GM21619 (cell line): ENCODE results near the gene CYSRT1.
"Not testable (repeated sequence)": the region's sequence is repeated elsewhere in the genome, so short reads cannot be mapped to it uniquely, and the experiment has no call there.

ENCODE experiments used
- ATAC-seq: cut with Tn5 transposase; IDR thresholded peaks from one replicate; pipeline ENCODE4 v1.9.1; 2021; ENCODE audit not compliant: unreplicated experiment

The CYSRT1 gene

DNA sequence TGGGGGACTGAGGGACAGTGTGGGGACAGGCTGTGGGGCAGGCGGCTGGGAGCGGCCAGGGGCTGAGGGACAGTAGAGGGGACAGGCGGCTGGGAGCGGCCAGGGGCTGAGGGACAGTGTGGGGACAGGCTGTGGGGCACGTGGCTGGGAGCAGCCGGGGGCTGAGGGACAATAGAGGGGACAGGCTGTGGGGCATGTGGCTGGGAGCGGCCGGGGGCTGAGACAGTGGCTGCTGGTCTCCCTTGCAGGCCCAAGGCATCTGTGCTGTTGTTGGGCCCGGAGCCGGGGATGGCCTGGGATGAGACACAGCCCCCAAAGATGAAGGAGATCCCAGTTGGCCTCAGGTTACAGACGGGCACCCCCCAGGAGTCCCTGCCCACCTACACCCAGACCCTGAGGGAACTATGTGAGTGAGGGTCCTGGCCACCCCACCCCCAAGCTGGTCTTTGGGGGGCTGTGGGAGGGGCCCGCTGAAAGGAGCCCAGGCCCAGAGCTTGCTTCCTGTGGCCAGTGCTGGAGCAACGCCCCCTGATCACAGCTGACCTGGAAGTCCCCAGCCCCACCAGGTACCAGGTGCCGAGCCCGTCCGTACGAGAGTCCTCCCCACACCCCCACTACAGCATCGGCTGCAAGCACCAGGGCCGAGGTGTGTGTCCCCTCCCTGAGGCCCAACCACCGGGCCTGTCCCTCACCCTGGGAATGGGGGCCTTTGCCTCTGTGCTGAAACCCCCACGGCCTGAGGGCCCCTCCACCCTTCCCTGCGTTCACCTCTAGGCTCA, 26.7 kb downstream of the CYSRT1 start:
- ATAC-seq, result no peak

DNA sequence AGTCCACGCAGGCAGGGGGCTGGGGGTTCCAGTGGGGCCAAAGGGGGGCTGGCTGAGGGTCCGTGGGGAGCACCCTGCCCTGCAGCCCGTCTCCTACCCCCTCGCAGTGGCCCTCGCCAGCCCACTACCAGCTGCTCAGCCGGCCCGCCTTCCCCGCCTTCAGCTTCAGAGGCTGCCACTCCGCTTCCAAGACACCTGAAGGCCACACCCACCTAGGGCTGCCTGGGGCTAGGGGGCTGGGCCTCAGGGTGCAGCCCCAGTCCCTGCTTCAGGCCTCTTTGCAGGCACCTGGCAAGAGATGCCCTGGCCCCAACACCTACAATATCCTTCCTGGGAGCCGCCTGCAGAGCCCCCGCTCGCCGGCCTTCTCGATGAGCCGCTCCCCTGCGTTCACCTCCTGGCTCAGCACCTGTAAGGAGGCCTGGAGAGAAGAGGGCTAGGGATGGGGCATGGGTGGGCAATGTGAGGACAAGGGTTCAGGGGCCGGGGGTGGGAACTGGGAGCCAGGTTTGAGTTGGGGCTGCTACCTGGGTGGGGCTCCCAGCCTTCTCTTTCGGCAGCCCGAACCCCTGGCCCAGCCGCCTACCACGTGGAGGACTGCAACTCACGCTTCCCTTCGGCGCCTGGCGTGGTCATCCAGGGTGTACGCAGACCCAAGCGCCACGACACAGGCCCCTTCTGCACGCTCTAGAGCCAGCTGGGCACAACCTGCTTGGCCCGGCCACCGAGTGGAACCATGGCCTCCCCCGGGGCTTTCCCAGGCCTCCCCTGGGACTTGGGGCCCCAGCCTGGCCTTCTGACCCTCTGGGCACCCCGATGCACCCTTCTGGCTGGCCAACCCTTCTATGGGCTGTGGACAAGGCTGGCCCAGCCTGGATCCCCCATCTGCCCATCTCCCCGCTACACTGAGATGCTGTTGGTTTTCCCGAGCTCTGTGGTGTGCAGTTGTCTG, 27.9 kb downstream of the CYSRT1 start:
- no peak for ATAC-seq

DNA sequence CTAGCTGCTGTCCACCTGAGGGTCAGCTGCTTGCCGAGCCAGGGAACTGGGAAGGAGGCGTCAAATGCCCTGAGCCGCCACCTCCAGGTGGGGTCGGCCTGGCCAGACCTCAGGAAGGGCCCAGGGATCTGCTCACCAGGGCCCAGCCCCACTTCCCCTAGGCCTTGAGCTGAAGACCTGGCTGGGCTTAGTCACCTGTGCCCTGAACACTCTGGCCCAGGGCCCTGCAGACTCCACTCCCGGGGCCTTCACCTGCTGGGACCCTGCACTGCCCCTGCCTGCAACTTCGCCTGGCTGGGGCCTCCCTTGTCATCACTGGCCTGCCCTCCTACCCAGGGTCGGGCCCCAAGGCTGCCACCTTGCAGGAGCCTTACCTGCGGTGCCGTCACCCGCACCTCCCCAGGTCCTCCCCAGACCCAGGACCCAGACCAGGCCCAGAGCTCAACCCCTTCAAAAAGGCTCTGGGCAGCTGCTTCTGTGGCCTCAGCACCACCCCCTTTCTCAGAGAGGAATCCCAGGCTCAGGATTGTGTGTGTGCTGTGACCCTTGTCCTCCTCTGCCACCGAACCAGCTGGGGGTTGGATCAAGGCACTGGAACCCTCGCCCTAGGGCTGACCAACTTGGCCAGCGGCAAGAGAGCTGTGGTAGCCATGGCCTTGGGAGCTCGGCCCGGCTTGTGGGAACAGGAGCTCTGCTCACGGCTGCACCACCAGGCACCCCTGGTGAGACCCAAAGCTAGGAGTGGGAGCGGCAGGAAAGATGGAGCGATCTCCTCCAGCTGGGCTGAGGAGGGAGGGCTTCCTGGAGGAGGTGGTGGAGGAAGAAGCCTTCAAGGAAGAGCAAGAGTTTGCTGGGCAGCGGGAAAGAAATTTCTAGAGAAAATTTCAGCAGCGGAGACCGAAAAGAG, 29.0 kb downstream of the CYSRT1 start:
- no peak for ATAC-seq

DNA sequence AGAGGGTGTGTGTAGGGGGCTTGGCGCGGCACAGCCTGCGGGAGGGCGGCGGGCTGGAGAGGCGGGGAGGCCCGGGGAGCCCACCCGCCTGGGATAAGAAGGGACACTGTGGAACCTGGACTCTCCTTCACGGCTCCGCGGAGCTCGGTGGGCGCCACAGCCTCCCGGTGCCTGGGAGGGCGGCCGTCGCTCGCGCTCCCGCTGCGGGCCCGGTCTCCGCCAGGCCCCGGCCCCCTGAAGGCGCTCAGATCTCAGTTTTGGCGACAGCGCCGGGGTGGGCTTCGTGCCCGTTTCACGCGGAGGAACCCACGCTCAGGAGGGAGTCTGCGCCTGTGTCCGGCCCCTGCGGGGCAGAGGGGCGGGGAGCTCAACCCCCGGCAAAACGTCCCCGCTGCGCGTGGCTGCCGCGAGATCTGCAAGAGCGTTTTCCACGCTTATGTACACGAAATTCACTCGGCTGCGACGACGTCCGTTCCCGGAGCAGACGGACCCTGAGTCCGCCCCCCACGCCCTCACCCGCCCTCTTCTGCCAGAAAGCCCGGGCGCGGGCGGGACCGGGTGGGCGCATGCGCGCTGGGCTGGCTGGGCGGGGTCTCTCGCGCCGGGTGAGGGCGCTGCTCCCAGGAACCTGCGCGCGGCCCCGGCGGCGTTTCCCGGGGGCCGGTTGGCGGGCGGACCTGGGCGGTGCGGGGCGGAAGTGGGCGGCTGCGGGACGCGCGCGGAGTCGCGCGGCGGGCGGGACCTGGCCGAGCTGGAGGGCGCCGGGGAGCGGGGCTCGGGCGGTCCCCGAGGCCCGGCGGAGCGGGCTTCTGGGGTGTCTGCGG, 29.9 kb downstream of the CYSRT1 start, which contains the start of gene NELFB:
Gene NELFB (plus strand): TSS at position 704 of the 824 bp plus-strand sequence.
- ATAC-seq, result peak; percentile 69

DNA sequence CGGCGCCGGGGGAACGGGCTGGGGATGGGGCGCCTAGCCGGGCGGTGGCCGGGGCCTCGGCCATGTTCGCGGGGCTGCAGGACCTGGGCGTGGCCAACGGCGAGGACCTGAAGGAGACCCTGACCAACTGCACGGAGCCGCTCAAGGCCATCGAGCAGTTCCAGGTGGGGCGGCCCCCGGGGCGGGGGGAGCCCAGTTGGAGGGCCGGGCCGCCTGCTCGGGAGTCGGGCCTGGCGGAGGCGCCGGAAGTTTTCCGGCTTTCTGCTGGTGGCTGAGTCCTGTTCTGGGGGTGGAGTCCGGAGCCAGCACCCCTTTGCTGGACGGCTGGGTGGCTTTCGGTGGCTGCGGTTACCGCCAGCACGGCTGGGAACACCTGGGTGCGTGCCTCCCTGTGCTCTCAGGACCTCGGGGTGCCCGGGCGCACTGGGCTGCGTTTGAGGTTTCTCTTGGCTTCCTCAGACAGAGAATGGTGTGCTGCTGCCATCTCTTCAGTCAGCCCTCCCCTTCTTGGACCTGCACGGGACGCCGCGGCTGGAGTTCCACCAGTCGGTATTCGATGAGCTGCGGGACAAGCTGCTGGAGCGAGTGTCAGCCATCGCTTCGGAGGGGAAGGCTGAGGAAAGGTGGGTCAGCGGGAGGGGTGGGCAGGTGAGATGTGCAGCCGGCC, 30.6 kb downstream of the CYSRT1 start:
- ATAC-seq, result peak; percentile 31

DNA sequence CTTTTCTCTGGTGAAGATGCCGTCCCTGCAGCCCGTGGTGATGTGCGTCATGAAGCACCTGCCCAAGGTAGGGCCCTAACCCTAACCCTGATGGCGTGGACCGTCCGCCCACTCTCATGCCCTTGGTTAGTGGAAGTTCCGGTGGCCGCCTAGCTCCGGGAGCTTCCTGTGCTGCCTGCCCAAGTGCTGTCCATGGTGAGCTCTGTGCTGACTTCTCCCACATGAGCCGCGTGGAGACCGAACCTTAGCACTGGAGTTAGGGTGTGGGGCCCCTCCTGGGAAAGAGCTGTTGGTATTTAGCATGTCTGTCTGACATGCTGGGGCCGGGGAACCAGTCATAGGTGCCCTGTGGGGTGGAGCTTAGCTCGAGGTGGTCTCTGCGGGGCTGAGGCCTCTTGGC, 31.4 kb downstream of the CYSRT1 start:
- no peak for ATAC-seq

DNA sequence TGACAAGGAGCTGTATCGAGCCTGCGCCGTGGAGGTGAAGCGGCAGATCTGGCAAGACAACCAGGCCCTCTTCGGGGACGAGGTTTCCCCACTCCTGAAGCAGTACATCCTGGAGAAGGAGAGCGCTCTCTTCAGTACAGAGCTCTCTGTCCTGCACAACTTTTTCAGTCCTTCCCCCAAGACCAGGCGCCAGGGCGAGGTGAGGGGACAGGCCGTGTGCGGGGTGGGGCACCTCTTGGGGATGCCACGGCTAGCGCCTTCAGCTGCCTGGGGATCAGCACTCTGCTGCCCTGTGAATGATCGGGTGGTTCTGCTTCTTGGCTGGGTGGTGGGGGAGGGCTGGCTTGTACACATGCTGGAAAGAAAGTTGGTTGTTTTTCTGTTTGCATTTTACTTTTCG, 31.9 kb downstream of the CYSRT1 start:
- no peak for ATAC-seq

DNA sequence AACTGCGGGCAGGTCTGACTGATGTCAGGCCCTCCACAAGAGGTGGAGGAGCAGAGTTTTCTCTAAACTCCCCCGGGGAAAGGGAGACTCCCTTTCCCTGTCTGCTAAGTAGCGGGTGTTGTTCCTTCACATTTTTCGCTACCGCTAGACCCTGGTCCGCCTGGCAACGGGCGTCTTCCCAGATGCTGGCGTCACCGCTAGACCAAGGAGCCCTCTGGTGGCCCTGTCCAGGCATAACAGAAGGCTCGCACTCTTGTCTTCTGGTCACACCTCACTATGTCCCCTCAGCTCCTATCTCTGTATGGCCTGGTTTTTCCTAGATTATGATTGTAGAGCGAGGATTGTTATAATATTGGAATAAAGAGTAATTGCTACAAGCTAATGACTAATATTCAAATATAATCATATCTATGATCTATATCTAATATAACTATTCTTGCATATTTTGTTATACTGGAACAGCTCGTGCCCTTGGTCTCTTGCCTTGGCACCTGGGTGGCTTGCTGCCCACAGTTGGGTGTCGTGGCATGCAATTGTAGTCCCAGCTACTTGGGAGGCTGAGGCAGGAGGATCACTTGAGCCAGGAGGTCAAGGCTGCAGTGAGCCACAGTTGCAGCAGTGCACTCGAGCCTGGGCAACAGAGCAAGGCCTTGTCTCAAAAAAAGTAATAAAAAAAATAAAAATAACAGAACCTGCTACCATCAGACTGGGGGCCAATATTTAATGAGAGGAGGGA, 37.4 kb downstream of the CYSRT1 start:
- not testable (repeated sequence) for ATAC-seq

DNA sequence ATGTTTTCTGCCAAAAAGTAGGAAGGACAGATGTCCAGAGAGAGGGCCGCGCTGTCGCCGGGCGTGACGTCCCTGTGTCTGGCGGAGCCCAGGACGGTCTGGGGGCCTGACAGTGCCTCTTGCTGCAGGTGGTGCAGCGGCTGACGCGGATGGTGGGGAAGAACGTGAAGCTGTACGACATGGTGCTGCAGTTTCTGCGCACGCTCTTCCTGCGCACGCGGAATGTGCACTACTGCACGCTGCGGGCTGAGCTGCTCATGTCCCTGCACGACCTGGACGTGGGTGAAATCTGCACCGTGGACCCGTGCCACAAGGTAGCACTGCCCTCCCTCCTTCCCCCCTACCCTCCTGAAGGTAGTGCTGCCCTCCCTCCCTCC, 37.9 kb downstream of the CYSRT1 start:
- no peak for ATAC-seq

DNA sequence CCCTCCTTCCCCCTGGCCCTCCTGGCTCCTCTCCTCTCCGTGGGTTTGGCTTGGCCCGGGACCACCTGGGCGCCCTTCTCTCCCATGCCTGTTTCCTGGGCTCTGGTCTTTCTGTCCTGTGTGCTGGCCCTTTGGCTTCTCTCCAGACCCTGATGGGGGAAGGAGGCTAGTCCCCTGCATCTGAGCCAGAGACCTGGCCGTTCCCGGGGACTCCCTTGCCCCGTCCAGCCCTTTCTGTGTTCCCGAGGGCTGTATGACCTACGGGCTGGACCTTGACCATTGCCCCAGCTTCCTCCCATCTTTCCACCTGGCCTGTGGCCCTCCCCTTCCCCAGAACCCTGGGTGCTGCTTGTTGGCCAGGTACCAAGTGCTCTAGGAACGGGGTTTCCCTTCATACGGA, 38.5 kb downstream of the CYSRT1 start:
- ATAC-seq, result no peak

DNA sequence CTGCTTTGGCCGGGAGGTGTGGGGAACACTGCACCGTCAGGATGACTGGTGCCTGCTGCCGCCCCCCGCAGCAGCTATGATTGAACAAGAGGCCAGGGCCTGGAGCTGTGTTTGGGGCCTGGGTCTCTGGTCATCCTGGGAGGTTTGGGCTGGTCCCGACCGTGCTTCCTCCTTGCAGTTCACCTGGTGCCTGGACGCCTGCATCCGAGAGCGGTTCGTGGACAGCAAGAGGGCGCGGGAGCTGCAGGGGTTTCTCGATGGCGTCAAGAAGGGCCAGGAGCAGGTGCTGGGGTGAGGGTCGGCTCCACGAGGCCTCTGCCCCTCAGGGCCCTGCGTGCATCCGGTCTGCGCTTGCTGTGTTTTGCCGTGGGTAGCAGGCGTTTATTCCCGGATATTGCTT, 39.1 kb downstream of the CYSRT1 start:
- no peak for ATAC-seq

DNA sequence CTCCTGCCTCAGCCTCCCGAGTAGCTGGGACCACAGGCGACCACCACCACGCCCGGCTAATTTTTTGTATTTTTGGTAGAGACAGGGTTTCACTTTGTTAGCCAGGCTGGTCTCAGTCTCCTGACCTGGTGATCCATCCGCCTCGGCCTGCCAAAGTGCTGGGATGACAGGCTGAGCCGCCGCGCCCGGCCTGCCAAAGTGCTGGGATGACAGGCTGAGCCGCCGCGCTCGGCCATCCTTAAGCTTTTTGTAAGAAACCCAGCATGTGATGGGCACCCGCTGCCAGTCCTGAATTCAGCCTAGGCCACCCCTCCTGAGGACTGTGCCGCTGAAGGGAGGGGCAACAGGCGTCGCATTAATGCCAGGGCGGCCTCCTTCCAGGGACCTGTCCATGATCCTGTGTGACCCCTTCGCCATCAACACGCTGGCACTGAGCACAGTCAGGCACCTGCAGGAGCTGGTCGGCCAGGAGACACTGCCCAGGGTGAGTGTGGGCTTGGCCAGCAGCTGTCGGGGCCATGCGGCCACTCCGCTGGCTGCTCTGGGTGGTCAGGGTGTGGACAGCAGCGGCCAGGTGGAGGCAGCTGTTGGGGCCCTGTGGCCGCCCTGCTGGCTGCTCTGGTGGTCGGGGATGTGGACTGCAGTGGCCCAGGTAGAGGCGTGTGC, 40.7 kb downstream of the CYSRT1 start:
- no peak for ATAC-seq

DNA sequence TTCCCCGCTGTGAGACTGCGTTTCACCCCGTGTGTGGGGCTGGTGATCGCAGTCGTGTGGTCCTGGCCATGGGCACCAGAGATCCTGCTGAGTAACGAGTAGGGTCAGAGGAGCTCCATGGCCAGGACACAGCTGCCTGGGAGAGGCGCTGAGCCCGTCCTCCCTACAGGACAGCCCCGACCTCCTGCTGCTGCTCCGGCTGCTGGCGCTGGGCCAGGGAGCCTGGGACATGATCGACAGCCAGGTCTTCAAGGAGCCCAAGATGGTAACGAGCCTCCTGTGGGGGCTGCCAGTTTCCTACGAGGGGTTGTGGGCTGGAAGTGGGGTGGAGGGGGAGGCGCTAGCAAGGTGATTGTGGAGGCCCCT, 41.2 kb downstream of the CYSRT1 start:
- no peak for ATAC-seq

DNA sequence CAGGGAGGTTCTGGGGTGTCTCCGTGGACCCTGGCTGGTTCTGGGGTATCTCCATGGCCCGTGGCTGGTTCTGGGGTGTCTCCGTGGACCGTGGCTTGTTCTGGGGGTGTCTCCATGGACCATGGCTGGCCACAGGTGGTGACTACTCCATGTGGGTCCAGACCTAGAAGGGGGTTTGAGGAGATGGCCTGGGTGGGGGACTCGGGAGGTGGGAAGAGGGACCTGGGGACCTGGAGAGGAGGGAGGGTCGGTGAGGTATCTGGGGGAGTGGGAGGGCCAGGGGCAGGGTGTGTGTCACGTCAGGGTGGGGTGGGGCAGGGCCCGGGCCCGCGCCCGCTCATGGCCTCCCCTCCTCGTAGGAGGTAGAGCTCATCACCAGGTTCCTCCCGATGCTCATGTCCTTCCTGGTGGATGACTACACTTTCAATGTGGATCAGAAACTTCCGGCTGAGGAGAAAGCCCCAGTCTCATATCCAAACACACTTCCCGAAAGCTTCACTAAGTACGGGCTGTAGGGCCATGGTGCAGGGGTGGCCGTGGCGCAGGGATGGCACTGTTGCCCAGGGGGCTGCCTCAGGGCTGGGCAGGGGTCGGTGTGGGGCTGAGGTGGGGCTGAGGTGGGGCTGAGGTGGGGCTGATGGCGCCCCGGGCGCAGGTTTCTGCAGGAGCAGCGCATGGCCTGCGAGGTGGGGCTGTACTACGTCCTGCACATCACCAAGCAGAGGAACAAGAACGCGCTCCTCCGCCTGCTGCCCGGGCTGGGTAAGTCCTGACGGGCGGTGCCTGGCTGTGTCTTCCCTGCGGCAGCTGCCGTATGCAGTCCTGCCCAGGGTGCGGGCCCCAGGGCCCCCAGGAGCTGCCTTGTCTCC, 41.8 kb downstream of the CYSRT1 start:
- no peak for ATAC-seq

DNA sequence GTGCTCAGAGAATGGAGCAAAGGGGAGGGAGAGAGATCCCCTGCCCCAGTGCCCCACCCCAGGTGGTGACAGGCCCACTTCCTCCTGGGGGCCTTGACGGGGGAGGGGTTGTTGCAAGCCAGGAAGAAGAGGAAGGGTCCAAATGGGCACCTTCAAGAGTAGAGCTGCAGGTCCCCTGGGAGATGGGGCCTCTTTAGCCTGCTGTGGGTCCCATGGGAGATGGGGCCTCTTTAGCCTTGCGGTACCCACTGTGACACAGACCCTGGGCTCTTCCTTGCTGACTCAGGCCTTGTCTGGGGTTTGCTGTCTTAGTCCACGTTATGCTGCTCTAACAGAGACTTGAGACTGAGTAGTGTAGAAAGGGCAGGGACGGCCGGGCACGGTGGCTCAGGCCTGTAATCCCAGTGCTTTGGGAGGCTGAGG, 43.0 kb downstream of the CYSRT1 start:
- ATAC-seq, result no peak

DNA sequence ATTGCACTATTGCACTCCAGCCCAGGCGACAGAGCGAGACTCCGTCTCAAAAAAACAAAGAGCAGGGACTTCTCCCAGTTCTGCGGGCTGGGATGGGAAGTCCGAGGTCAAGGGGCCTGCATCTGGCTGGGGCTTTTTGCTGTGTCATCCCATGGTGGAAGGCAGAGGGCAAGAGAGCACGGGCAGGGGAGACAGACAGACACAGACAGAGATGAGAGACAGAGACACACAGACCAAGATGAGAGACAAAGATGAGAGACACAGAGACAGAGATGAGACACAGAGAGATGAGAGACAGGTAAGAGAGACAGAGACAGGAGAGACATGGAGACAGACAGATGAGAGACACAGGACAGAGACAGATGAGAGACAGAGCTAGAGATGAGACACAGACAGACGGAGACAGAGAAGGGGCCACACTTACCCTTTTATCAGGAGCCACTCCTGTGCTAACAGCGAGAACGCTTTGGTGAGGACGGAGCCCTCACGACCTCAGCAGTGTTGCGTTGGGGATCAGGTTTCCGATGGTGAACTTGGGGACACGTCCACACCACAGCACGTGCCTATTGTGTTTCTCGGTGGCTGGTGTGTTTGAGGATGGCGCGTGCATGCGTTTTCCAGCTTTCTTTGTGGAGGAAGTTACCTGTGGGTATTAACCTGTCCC, 43.7 kb downstream of the CYSRT1 start:
- no peak for ATAC-seq

DNA sequence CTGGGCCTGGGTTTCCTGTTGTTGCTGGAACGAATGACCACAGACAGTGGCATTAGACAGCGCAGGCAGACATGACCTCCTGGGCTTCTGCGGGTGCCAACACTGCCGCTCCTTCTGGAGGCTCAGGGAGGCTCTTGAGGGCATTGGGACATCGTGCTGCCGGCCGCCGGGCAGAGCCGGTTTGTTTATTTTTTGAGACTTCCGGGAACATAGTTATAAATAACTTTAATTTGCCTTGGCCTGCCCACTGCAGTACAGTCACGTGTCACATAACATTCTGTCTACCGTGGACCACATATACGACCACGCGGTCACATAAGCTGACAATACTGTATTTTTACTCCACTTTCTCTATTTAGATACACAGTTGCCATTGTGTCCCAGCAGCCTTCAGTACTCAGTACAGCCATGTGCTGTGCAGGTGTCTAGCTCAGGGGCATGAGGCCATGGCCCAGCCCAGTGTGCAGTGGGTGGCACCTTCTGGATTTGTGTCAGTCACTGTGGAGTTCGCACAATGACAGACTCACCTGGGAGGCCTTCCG, 44.3 kb downstream of the CYSRT1 start:
- ATAC-seq, result no peak
